AG09319 (cell line): Measurements from ENCODE around the gene UBE2S.

ENCODE experiments used
- DNase-seq: peaks from one replicate; pipeline ENCODE4 v3.0.0-alpha.2; 2010; ENCODE audit warnings: low read depth; ENCODE audit errors: extremely low read depth
- CTCF ChIP-seq: IDR thresholded peaks from 2 replicates; pipeline ENCODE4 v1.5.1; 2011; ENCODE audit warnings: low read depth, mild to moderate bottlenecking, inconsistent platforms, low read length, moderate library complexity

UBE2S gene

GRCh38 chr19:55373993-55374757, 33.4 kb downstream of the UBE2S start:
- no peak for DNase-seq
- no peak for TF ChIP-seq CTCF

GRCh38 chr19:55373306-55373992, 34.1 kb downstream of the UBE2S start:
- DNase-seq, result no peak
- TF ChIP-seq CTCF, result no peak

GRCh38 chr19:55372316-55373081, 35.1 kb downstream of the UBE2S start:
- no peak for DNase-seq

GRCh38 chr19:55370305-55370988, 37.1 kb downstream of the UBE2S start, which contains the start of gene IL11:
Gene IL11, minus strand, starts transcription at chr19:55370463. Its CDS starts 153 bp downstream, at chr19:55370310.
- DNase-seq, result no peak
- TF ChIP-seq CTCF, result no peak

More at GRCh38 chr19:55372316-55373081, 35.1 kb downstream of the UBE2S start:
- TF ChIP-seq CTCF, result no peak

GRCh38 chr19:55369653-55370304, 37.8 kb downstream of the UBE2S start:
- no peak for DNase-seq
- no peak; the same call in 1 of the 2 replicates for TF ChIP-seq CTCF

GRCh38 chr19:55368701-55369563, 38.7 kb downstream of the UBE2S start:
- TF ChIP-seq CTCF, result no peak
- no peak for DNase-seq
